IPS-18c (cell line): ENCODE data around the gene OLAH.

Source experiments
- H3K4me3 ChIP-seq: 2 replicates; pipeline ENCODE4 v1.7.0; 2013; ENCODE audit warnings: low read depth, mild to moderate bottlenecking, low read length, moderate library complexity; ENCODE audit not compliant: insufficient read depth
- H3K9me3 ChIP-seq: one replicate; pipeline ENCODE4 v1.6.1; 2013; ENCODE audit warnings: mild to moderate bottlenecking, low read length, moderate library complexity; ENCODE audit not compliant: control insufficient read depth, insufficient read depth

The OLAH gene

GRCh38 chr10:15106352-15107013 is 62.7 kb downstream of the OLAH start:
- H3K9me3 ChIP-seq: no peaks in the 10 kb centered on the region

GRCh38 chr10:15112657-15113056 is 68.9 kb downstream of the OLAH start:
- no peak overlapping the region for H3K4me3 ChIP-seq

More at GRCh38 chr10:15106352-15107013, 62.7 kb downstream of the OLAH start:
- no peak overlapping the region for H3K4me3 ChIP-seq

DNA sequence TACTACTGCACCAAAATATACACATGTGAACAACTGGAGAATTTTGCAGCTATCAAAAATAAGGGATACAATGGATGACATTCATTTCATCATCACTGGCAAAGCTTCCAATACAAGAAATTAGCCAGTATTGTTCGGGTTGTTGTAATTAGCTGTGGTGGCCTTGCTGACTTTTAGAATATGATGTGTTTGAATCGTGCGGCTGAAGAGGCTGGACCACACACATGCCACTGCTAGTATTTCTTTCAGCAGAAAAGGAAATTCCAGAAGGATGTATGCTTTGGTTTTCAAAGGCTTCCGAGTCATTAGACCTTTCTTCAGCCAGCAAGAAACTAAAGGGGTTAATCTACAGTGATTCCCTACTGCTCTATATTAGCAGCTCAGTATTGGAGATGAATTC is 70.0 kb downstream of the OLAH start:
- Histone ChIP-seq H3K4me3 (no peak overlapping the region), H3K9me3 (no peaks in the 10 kb centered on the region)

More at GRCh38 chr10:15112657-15113056, 68.9 kb downstream of the OLAH start:
- no peaks in the 10 kb centered on the region for H3K9me3 ChIP-seq

DNA sequence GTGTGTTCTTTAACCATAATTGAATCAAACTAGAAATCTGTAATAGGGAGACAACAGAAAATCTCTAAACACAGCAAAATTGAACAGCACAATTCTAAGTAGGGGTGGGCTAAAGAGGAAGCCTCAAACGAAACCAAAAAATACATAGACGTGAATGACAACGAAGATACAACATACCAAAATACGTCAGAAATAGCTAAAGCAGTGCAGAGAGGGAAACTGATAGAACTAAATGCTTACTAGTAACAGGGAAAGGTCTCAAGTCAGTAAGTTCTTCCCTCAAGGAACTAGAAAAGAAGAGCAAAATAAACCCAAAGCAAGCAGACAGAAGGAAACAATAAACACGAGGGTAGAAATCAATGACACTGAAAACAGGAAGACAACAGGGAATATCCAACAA is 72.5 kb downstream of the OLAH start:
- no peaks in the 10 kb centered on the region for H3K9me3 ChIP-seq
- H3K4me3 ChIP-seq: no peak overlapping the region

GRCh38 chr10:15118615-15119014 is 74.9 kb downstream of the OLAH start:
- H3K9me3 ChIP-seq: no peaks in the 10 kb centered on the region

DNA sequence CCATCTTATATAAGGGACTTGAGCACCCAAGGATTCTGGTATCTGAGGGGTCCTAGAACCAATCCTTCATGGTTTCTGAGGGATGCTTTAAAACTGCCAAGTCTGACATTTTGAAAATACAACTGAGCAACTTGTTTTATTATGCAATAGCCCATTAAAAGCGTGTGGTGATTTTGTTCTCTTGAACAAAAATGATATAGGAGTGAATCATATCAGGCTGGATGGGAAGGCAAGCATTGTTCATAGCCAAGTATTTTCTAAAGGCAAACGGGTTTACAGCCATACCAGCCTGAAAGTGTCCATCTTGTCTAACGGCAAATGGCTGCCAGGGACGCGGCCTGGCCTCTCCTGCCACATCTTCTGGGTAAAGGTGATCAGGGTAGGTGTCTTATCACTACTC is 76.8 kb downstream of the OLAH start:
- no peaks in the 10 kb centered on the region for H3K9me3 ChIP-seq
- no peak overlapping the region for H3K4me3 ChIP-seq

More at GRCh38 chr10:15118615-15119014, 74.9 kb downstream of the OLAH start:
- H3K4me3 ChIP-seq: no peak overlapping the region

- Histone ChIP-seq H3K9me3 (no peaks in the 10 kb centered on the region), H3K4me3 (no peak overlapping the region)
Measured at GRCh38 chr10:15121707-15122106, 78.0 kb downstream of the OLAH start.

- Histone ChIP-seq H3K9me3 (no peaks in the 10 kb centered on the region), H3K4me3 (no peak overlapping the region)
Measured at GRCh38 chr10:15122477-15123030, 78.8 kb downstream of the OLAH start.
